ENCODE measurements around the gene EFNB2.

Gene EFNB2

DNA sequence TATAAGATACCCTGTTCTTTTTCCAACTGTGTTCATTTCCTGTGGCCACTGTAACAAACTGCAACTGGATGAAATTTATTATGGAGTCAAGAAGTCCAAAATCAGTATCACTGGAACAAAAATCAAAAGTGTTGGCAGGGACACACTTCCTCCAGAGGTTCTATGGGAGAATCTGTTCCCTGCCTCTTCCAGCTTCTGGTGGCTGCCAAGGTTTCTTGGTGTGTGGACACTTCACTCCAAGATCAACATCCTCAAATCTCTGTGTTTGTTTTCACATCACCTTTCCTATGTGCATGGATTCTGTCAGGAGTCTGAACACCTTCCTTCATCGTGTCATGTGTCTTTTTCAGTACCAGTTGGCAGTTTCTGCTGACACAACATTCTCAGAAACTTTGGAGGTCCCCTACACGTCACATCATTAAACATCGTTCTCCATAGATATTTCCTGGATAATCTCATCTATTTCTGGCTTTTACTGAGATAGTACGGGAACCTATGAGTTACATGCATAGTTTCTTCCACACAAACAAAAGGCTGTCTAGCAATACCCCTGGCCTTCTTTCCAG, 15.2 kb upstream of the EFNB2 start:
- no peak for DNase-seq

DNA sequence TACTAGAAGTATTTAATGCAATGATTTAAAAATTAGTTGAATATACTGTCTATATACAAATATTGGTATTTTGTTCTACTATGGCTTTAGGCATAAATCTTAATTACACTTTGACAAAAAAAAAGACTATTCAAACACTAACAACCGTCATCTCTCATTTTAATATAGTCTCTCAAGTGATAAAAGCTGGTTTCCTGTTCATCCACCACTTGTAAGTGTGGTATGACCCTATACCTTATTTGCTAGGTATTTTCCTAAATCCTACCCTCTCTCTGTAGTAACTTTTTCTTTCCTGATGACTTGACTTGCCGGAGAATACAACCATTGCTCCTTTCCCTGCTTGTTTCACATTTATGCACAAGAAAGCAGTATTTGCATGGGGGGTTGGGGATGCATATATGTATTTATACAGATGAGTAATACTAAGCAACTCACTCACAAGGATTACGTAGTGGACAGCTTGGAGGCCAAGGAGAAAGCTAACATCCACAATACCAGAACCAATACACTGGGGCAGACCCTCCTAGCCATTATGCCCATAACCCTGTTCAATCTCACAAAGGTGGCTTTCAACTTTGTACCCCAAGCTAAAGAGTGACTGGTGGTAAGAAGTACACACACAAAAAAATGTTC, 12.7 kb upstream of the EFNB2 start:
- no peak for DNase-seq

DNA sequence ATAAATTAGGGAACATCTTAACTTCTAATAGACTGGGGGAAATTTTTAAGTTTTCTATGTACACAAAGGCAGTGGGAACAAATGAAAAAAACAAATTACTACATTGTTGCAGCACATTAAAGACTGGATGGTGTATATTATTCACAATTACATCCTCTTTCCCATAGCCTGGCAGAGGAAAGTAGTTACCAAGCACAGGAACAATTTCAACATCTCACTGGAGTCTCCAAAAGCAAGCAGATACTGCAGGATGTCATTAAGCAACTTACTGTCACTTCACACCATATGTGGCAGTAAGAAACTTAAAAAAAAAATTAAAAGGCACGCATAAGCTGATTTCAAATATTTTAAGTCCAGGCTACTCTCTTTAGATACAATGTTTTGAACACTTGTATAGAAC, 6.4 kb upstream of the EFNB2 start:
- no peak for DNase-seq

DNA sequence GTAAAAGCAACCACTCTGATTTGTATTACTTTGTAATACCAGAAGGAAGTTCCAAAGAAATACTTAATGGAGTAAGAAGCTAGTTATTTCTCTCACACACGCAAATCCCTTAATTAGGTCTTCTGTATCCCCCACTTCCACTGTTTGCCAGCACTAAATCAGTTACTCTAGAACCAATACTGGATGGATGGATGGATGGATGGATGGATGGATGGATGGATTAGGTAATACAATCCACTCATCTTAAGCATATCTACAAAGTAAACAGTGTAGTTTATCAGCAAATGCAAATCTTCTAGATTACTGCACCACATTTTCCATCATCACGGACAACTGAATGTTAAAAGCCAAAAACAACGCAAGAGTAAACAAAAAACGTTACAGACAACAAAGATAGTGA, 5.2 kb upstream of the EFNB2 start:
- no peak for DNase-seq

DNA sequence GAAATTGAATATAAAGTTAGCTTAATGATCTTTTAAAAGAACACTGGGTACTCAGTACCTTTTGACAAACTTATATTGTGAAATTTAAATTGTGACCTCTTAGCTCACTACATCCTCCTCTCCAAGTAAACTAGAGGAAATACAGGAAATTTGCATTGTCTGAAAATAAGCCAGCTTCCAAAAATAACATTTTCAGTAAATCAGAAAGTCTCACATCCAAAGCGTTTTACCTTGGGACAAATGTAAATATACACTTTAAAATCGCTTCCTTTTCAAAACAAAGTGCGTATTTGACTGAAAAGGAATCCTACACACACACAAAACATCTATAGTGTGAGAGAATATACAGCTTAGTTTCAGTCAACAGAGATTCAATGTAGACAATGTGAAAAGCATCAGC, 2.1 kb upstream of the EFNB2 start:
- DNase-seq: no peak

DNA sequence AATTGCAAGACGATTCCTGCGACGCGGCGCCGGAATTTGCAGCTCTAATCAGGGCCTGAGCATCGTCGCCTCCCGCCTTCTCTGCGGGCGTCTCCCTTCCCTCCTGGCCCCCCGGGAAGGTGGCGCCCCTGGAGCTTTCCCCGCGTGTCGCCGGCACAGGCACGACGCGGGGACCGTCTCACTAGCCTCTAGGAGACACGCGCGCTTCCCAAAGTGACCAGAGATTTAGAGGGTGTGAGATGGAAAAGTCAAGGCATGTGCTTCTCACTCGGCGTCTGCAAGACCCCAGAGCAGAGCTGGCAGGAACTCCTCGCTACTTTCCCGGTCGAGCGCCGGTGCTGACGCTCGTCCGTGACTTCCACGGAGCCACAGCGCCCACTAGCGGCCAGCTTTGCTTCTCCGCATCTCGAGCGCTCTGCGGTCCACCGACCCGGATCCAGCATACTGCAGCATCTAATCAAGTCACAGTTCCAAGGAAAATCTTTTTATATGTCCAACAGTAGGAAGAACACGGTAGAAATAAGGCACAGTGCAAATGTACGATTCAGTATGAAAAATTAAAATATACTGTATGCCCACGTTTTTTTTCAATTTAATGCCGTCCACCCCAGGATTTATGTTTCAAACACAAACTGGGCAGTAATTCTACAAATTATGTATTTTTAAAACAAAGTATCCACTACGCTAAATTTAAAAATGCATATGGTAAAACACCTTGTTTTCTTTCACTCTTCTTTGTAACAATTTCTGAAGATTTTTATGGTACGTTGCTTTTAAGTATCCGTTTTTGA, 977 bp upstream of the EFNB2 start:
- DNase-seq: peak; percentile 84

- DNase-seq: no peak
These were observed 567 bp downstream of the EFNB2 start for GRCh38 chr13:106534639-106535551.

GRCh38 chr13:106533943-106534638, 1.4 kb downstream of the EFNB2 start:
- peak; percentile 73 for DNase-seq

DNA sequence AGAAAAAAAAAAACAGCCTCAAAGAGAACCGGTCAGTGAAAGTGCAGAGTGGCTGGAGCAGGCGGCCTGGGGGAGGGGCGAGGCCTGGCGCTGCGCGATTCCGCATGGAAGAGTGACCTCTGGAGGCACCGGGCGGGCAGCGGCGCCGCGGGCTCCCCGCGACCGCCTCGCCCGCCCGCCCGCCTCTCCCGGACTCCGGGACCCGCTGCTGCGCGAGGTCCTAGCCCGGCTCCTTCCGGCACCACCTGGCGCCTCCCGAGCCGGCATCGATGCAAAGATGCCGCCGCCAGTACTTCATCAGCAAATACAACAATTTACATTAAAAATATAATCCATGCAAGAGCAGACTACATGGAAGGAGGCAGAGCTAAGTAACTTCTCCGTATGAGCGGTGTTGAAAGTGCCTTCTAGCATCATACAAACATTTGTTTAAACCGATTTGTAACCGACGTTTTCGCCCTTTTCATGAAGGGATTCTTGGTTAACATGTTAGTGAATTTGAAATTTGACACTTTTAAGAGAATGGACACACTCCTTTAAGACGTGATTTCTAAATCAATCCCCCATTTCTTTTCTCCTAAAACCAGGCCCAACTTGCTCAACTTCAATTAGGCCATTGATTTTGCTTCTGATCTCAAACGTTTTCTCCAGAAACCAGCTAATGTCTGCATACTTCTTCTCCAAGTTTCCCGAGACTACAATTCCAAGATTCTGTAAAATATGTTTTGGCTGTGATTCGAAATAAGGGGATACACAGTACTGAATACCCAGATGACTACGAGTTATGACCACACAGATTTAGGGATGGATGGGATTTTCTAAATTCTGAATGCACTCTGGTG, 2.1 kb downstream of the EFNB2 start:
- DNase-seq: peak; percentile 78

- no peak for DNase-seq
These were observed 3.1 kb downstream of the EFNB2 start for GRCh38 chr13:106532111-106532929.

GRCh38 chr13:106530980-106531481, 4.4 kb downstream of the EFNB2 start:
- no peak for DNase-seq

- no peak for DNase-seq
These were observed 5.2 kb downstream of the EFNB2 start for GRCh38 chr13:106530171-106530851.

GRCh38 chr13:106529415-106530170, 5.9 kb downstream of the EFNB2 start:
- no peak for DNase-seq

- no peak for DNase-seq
These were observed 6.6 kb downstream of the EFNB2 start for GRCh38 chr13:106528718-106529414.

DNA sequence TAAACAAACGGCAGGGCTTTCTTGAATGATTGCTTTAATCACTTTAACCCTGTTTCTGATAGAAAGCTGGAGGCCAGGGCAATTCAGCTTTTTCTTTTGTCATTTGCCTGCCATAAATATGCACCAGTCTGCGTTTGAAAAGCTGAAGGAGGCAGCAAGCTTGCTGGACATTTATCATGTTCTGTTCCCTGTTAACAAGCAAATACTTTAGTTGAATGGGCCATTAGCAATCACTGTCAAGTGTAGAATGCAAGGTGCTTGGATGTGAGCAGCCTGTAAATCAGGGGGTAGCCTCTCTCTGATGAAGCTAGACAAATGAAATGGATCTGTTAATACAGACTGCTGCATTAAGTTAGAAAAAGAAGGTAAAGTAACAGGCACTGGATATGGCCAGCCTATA, 7.6 kb downstream of the EFNB2 start:
- DNase-seq: no peak

GRCh38 chr13:106527445-106527801, 8.0 kb downstream of the EFNB2 start:
- no peak for DNase-seq

DNA sequence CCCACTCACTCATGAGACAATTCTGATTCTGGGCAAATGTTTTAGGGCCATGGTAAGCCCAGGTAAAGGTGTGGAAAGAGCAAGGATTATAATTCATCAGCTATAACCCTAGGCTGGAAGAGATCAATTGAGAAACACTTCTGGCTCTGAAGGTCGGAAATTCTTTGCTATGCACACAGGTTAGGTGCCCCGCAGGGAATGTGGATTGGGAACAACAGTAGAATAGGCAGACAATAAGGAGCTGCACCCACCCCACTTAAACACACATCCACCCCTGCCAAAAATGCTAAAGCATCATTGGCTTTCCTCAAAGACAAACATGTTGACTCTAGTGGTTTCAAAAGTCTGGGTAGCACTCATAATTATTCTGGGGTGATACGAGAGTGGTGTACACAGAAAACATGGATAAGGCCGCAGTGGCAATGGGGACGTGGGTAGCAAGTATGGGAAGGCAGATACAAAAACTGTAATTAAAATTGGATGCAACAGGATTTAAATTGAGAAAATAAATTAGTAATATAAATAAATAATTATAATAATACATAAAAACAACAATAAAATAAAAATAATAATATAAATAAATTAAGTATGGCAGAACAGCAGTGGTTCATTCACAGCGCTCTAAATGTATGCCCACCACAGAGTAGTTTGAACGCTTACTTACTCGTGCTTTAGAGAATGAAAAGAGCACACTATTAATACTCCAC, 8.6 kb downstream of the EFNB2 start:
- DNase-seq: no peak

- no peak for DNase-seq
These were observed 9.6 kb downstream of the EFNB2 start for GRCh38 chr13:106525865-106526264.

All from fibroblast of skin of right quadriceps (primary cell).